ENCODE results near the gene KCNV2.

KCNV2 gene

GRCh38 chr9:2758162-2758897 lies 41.0 kb downstream of the KCNV2 start:
- Histone ChIP-seq H3F3A (ENCODE audit: insufficient read depth, low read length) (no peaks in the 10 kb centered on the region), H3K9me3 (ENCODE audit: low read length) (no peaks in the 10 kb centered on the region), H3K27ac (ENCODE audit: low read depth, low read length, poor library complexity, severe bottlenecking) (no peak overlapping the region), H3K4me3 (ENCODE audit: low read depth, low read length, poor library complexity, severe bottlenecking) (no peak overlapping the region), H3K4me2 (ENCODE audit: low read length) (no peak overlapping the region), H3K79me2 (ENCODE audit: insufficient read depth, low read length) (no peaks in the 10 kb centered on the region), H3K4me1 (ENCODE audit: insufficient read depth, low read length, severe bottlenecking) (no peaks in the 10 kb centered on the region), H3K27me3 (ENCODE audit: insufficient read depth, low read length) (no peaks in the 10 kb centered on the region), H2AFZ (ENCODE audit: low read length) (no peak overlapping the region), H4K20me1 (ENCODE audit: insufficient read depth, low read length) (no peaks in the 10 kb centered on the region), H3K36me3 (ENCODE audit: insufficient read depth, low read length) (peaks cover 46% of the 10 kb centered on the region), H3K9ac (ENCODE audit: low read length) (no peak overlapping the region), H3K9me2 (ENCODE audit: low read depth, low read length) (no peaks in the 10 kb centered on the region)
- no peak for TF ChIP-seq CTCF (IDR thresholded peaks at IDR 0.05; ENCODE audit: low read length)
- TF ChIP-seq EZH2 (IDR thresholded peaks at IDR 0.05; ENCODE audit: borderline replicate concordance, low read length) = no peak

- Histone ChIP-seq H3F3A (ENCODE audit: insufficient read depth, low read length) (no peaks in the 10 kb centered on the region), H3K36me3 (ENCODE audit: insufficient read depth, low read length) (peaks cover 45% of the 10 kb centered on the region), H3K27ac (ENCODE audit: low read depth, low read length, poor library complexity, severe bottlenecking) (no peak overlapping the region), H3K4me1 (ENCODE audit: insufficient read depth, low read length, severe bottlenecking) (no peaks in the 10 kb centered on the region), H3K27me3 (ENCODE audit: insufficient read depth, low read length) (no peaks in the 10 kb centered on the region), H3K4me2 (ENCODE audit: low read length) (no peak overlapping the region), H3K9ac (ENCODE audit: low read length) (no peak overlapping the region), H3K4me3 (ENCODE audit: low read depth, low read length, poor library complexity, severe bottlenecking) (no peak overlapping the region), H3K9me3 (ENCODE audit: low read length) (no peaks in the 10 kb centered on the region), H2AFZ (ENCODE audit: low read length) (no peak overlapping the region), H3K79me2 (ENCODE audit: insufficient read depth, low read length) (no peaks in the 10 kb centered on the region), H4K20me1 (ENCODE audit: insufficient read depth, low read length) (no peaks in the 10 kb centered on the region), H3K9me2 (ENCODE audit: low read depth, low read length) (no peaks in the 10 kb centered on the region)
- no peak for TF ChIP-seq EZH2 (IDR thresholded peaks at IDR 0.05; ENCODE audit: borderline replicate concordance, low read length)
- TF ChIP-seq CTCF (IDR thresholded peaks at IDR 0.05; ENCODE audit: low read length) = no peak
These were observed 41.7 kb downstream of the KCNV2 start for GRCh38 chr9:2758898-2759510.

GRCh38 chr9:2761424-2761823 lies 44.1 kb downstream of the KCNV2 start:
- Histone ChIP-seq H3K4me3 (ENCODE audit: low read depth, low read length, poor library complexity, severe bottlenecking) (no peak overlapping the region), H3K4me2 (ENCODE audit: low read length) (no peak overlapping the region), H3F3A (ENCODE audit: insufficient read depth, low read length) (no peaks in the 10 kb centered on the region), H3K9me3 (ENCODE audit: low read length) (no peaks in the 10 kb centered on the region), H3K9ac (ENCODE audit: low read length) (no peak overlapping the region), H2AFZ (ENCODE audit: low read length) (no peak overlapping the region), H3K4me1 (ENCODE audit: insufficient read depth, low read length, severe bottlenecking) (no peaks in the 10 kb centered on the region), H4K20me1 (ENCODE audit: insufficient read depth, low read length) (no peaks in the 10 kb centered on the region), H3K27me3 (ENCODE audit: insufficient read depth, low read length) (no peaks in the 10 kb centered on the region), H3K36me3 (ENCODE audit: insufficient read depth, low read length) (peaks cover 36% of the 10 kb centered on the region), H3K27ac (ENCODE audit: low read depth, low read length, poor library complexity, severe bottlenecking) (no peak overlapping the region), H3K9me2 (ENCODE audit: low read depth, low read length) (no peaks in the 10 kb centered on the region), H3K79me2 (ENCODE audit: insufficient read depth, low read length) (no peaks in the 10 kb centered on the region)
- TF ChIP-seq CTCF (IDR thresholded peaks at IDR 0.05; ENCODE audit: low read length) (no peak), EZH2 (IDR thresholded peaks at IDR 0.05; ENCODE audit: borderline replicate concordance, low read length) (no peak)

Data from OCI-LY1 (cell line).